Measurements from ENCODE around the gene FANCE. TPM values are rescaled to one million over a fixed set of nuclear protein-coding genes. Genes with fewer than 3 reads are reported as not detected.
A peak's percentile ranks its signal among the peaks of the same experiment; 100 is the strongest.

Gene FANCE
- total and polyA plus RNA-seq, 9 of the 15 experiments (the other 6 are each of a cell fraction or from before 2014, with no cell fraction given): 5.7 to 30.2 (median 17.0) TPM

- TF ChIP-seq ESRRA (IDR thresholded peaks at IDR 0.05; ENCODE audit: borderline replicate concordance, low read depth) (peak; percentile 99), CREB1 (IDR thresholded peaks at IDR 0.05) (no peak), CREB1 (CRISPR knock-in tag; IDR thresholded peaks at IDR 0.05) (no peak), SAFB2 (IDR thresholded peaks at IDR 0.05; ENCODE audit: borderline replicate concordance, low read depth, low read length, severe bottlenecking) (no peak)
- TF ChIP-seq, protein P1, sequence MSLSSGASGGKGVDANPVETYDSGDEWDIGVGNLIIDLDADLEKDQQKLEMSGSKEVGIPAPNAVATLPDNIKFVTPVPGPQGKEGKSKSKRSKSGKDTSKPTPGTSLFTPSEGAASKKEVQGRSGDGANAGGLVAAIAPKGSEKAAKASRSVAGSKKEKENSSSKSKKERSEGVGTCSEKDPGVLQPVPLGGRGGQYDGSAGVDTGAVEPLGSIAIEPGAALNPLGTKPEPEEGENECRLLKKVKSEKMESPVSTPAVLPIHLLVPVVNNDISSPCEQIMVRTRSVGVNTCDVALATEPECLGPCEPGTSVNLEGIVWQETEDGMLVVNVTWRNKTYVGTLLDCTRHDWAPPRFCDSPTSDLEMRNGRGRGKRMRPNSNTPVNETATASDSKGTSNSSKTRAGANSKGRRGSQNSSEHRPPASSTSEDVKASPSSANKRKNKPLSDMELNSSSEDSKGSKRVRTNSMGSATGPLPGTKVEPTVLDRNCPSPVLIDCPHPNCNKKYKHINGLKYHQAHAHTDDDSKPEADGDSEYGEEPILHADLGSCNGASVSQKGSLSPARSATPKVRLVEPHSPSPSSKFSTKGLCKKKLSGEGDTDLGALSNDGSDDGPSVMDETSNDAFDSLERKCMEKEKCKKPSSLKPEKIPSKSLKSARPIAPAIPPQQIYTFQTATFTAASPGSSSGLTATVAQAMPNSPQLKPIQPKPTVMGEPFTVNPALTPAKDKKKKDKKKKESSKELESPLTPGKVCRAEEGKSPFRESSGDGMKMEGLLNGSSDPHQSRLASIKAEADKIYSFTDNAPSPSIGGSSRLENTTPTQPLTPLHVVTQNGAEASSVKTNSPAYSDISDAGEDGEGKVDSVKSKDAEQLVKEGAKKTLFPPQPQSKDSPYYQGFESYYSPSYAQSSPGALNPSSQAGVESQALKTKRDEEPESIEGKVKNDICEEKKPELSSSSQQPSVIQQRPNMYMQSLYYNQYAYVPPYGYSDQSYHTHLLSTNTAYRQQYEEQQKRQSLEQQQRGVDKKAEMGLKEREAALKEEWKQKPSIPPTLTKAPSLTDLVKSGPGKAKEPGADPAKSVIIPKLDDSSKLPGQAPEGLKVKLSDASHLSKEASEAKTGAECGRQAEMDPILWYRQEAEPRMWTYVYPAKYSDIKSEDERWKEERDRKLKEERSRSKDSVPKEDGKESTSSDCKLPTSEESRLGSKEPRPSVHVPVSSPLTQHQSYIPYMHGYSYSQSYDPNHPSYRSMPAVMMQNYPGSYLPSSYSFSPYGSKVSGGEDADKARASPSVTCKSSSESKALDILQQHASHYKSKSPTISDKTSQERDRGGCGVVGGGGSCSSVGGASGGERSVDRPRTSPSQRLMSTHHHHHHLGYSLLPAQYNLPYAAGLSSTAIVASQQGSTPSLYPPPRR (CRISPR knock-in tag; IDR thresholded peaks at IDR 0.05; ENCODE audit: borderline replicate concordance): no peak
- TF ChIP-seq, protein P2, sequence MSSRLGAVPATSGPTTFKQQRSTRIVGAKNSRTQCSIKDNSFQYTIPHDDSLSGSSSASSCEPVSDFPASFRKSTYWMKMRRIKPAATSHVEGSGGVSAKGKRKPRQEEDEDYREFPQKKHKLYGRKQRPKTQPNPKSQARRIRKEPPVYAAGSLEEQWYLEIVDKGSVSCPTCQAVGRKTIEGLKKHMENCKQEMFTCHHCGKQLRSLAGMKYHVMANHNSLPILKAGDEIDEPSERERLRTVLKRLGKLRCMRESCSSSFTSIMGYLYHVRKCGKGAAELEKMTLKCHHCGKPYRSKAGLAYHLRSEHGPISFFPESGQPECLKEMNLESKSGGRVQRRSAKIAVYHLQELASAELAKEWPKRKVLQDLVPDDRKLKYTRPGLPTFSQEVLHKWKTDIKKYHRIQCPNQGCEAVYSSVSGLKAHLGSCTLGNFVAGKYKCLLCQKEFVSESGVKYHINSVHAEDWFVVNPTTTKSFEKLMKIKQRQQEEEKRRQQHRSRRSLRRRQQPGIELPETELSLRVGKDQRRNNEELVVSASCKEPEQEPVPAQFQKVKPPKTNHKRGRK (tag; IDR thresholded peaks at IDR 0.05): no peak
Measured at GRCh38 chr6:35487658-35488516, 35.7 kb downstream of the FANCE start (continued).
